Measurements from ENCODE around the gene TES.

GRCh38 chr7:116242178-116242577 lies 31.8 kb downstream of the TES start:
- TF ChIP-seq POLR2AphosphoS5 (IDR thresholded peaks at IDR 0.05) (no peak), CTCF (IDR thresholded peaks at IDR 0.05) (no peak)
